ENCODE measurements around the gene STARD13. TPM values are rescaled to one million over a fixed set of nuclear protein-coding genes. Genes with fewer than 3 reads are reported as not detected.

STARD13 gene
- total RNA-seq, 1 donor from 2014 or later: 55.6 TPM

- no peak for DNase-seq (ENCODE audit: low spot score)
Measured at GRCh38 chr13:33307843-33308242, 22.3 kb upstream of the STARD13 start.

GRCh38 chr13:33303855-33304597, 18.5 kb upstream of the STARD13 start:
- DNase-seq (ENCODE audit: low spot score): peak; percentile 33

GRCh38 chr13:33299626-33300025, 14.1 kb upstream of the STARD13 start:
- DNase-seq (ENCODE audit: low spot score): no peak

- peak; percentile 52 for DNase-seq (ENCODE audit: low spot score)
Measured at GRCh38 chr13:33296793-33297425, 11.4 kb upstream of the STARD13 start.

DNA sequence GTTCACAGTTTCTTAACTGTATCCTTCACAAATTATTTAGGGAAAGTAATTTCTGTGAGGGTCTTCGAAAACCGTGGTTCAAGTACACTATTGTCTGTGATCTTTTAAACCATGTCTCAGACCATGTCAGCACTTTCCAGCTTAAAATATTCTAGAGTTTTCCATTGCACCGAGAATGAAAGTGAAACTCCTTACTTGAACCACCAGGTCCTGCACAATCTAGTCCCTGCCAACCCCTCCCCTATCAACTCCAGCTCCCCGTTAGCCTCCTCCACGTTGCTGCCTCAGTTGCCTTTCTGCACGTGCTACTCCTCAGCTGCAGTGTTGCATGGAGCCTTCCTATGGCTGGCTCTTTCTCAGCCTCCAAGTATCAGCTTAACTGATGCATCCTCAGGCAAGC, 7.2 kb upstream of the STARD13 start:
- DNase-seq (ENCODE audit: low spot score): no peak

- DNase-seq (ENCODE audit: low spot score): no peak
Measured at GRCh38 chr13:33290421-33290965, 4.9 kb upstream of the STARD13 start.

DNA sequence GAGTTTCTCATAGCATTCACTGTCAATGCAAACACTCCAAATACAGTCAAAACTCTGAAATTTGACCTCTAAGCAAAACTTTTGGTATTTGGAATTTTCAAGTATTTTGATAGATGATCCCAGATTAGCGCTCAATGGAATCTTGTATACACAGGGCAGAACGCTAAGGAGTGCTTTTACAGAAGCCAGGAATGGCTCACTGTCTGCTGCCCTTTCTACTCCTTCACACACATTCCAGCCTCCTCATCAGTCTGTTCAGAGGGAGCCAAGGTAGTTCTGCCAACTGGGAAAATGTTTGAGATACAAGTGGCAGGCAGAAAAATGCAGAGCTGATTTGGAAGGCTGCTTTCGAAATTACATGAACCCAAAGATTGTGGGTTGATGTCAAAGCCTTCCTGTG, 4.4 kb upstream of the STARD13 start:
- peak; percentile 42 for DNase-seq (ENCODE audit: low spot score)

DNA sequence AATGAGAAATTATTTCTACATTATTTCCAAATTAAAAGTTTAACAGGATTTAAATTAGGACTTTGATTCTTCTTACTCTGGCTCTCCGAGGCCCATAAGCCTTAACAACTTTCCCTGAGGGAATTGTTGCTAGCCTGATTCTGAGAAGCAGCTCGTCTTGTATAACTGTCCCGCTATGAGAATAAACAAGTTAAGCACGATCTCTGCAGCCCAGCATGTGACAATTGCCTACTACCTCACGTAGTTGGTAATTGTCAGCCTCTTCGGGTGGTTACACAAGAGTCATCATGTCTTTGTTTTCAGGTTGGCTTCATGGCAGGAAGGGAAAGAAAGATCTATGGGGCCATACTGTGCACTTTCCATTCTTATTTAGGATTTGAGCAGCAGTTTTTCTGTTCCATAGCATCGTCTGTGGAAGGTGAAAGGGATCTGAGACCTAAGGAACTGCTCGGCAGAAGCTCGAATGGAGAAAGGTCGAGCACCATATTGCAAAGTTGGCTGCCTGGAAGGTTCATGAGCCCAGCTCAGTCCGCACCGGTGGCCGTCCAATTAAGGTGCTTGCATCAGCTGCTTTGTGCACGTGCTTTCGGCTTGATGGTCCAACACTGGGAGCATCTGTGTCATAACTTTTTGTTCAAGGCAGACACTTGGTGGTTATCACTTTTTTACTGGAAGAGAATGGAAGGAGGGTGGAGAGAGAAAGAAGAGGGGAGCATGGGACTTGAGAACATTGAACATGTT, 1.8 kb upstream of the STARD13 start:
- no peak for DNase-seq (ENCODE audit: low spot score)

GRCh38 chr13:33286128-33286527, 573 bp upstream of the STARD13 start:
- DNase-seq (ENCODE audit: low spot score): no peak

DNA sequence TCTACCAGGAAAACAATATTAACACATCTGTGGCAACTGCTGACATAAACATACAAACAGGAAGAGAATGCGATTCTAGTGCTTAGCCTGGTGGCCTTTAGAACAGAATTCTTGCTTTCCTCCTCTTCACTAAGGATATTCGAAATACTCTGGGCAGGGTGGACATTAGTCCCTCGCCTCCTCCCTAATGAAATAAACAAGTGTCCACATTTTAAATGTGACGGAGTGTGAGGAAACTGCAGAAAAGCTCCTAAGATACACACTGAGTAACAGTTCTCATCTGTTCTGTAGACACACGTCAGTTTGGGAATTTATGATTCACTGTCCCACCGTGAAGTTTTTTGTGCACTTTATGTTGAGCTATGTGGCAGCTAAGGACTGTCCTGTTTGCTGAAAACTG, 639 bp downstream of the STARD13 start:
- DNase-seq (ENCODE audit: low spot score): peak; percentile 55

DNA sequence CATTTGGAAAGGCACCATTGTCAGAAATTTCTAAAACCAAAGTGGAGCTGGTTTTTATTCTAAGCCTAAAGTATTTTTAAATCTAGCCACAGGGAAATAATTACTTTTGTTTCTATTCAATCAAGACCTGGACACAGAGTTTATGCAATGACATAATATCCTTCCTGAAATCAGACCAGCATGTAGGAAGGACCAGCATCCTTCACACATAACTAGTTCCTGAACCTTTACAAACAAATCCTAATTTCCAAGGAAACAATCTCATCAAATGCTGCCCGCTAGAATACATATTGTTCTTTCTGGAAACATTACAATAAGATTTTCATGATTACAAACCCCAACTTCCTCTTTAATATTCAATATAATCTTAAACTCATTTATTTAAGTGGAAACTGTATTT, 1.5 kb downstream of the STARD13 start:
- DNase-seq (ENCODE audit: low spot score): peak; percentile 55

GRCh38 chr13:33283195-33283911, 2.2 kb downstream of the STARD13 start:
- no peak for DNase-seq (ENCODE audit: low spot score)

DNA sequence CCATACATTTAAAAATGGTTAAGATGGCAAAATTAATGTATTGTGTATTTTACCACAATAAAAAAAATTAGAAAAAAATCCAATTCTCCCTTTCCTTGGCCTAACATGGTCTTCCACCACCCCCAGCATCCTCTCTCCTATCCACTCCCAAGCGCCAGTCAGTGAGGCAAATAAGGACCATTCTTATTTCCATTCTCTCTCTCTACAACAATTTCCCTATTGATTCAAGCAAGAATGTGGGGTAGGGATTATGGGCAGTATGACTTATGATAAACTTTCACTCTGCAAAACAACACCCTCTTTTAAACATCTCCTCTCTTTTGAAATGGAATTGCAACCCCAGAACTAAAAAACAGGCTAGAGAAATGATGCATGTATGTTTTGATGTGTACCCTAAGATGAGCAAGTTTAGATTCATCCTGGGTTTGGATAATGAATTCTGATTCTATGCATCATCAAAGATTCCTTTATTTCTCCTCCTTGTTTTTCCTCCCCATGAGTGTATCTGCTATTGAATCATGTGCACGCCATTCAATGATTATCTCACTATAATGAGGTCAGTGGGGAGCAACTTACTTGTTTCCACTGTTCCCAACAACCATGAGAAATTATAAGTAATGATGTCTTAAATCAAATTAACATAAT, 3.5 kb downstream of the STARD13 start:
- DNase-seq (ENCODE audit: low spot score): no peak

GRCh38 chr13:33280923-33281322, 4.6 kb downstream of the STARD13 start:
- no peak for DNase-seq (ENCODE audit: low spot score)

DNA sequence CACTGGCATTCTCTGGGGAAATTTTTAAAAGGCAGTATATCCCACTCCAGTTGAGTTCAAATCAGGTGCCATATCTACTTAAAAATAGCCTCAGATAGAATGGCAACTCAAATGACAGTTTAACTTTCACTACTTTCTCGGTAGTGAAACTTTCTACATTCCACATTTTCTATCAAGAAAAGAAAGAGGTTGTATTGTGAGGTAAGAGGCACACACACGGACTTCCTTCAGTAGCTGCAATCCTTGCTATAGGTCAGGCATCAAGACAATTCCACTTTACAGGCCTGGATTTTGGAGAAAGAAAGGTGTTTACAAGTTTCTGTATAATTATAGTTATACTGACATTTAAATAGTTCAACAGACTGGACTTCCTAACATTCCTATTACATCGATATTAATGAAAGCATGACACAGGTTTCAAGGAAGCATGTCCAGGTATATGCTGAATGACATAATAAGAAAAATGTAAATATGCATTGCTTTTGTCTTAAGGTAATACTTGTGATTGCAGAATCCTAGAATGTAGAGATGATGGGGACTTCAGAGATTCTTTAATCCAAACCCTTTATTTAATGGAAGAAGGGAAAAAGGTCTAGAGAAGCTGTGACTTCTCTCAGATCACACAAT, 5.2 kb downstream of the STARD13 start:
- DNase-seq (ENCODE audit: low spot score): no peak

GRCh38 chr13:33279414-33280278, 5.9 kb downstream of the STARD13 start:
- peak; percentile 40 for DNase-seq (ENCODE audit: low spot score)

DNA sequence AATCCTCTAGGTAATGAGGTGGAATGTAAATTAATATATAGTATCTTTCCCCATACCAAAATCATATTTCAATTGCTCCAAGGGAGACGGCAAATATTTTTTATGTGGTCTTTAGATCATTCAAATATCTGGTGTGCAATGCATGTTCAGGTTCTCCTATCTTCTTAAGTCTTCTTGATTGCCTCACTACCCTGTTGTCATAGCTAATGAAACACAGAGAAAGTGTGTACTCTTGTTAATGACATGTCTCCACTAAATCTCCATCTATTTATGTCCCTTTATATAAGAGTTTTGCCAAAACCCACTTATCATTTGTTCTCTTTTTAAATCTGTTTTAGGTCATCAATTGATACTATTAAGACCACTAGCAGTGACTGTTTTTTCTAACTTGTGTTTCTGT, 6.6 kb downstream of the STARD13 start:
- no peak for DNase-seq (ENCODE audit: low spot score)

- DNase-seq (ENCODE audit: low spot score): no peak
Measured at GRCh38 chr13:33277946-33278345, 7.6 kb downstream of the STARD13 start.

DNA sequence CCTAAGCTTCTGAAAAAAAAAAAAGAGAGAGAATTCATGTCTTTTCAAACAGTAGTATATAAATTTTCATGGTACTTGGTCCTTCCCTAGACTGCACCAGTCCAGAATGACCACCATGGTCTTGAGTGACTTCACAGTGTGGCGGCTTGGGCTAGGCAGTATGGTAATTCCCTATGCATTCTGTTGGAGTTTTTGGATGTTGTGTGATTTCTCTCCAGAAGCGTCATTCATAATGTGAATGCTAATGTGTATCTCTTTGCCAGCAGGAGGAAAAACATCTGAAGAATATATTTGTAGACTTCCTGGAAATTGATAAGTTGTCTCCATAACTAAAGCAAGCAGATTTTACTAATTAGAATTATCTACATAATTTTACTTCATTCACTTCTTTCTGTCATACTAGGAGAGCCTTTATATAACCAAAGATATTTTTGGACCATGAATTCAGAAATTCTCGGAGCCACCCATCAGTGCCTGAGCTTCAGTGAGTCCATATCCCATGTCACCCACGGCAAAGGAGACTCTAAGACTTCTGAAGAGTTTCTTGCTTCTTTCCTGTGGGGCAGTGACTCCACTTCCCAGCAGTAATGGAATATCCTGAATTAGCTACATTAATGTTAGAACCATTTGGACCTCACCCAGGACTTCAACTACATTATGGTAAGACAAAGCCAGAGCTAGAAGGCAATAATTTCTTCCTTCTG, 8.4 kb downstream of the STARD13 start:
- DNase-seq (ENCODE audit: low spot score): no peak

Measured in umbilical cord (tissue), 2 donors.